Heart left ventricle (tissue), 16 donors: ENCODE results near the gene STAM. TPM values are rescaled to one million over a fixed set of nuclear protein-coding genes. Genes with fewer than 3 reads are reported as not detected.
A peak's percentile ranks its signal among the peaks of the same experiment; 100 is the strongest.
"Not testable (repeated sequence)": the region's sequence is repeated elsewhere in the genome, so short reads cannot be mapped to it uniquely, and the experiment has no call there.

ENCODE experiments used
- ATAC-seq, 4 donors: fragments of 200-7000 bp; cut with Tn5 transposase; one replicate each; pipeline ENCODE4 v1.9.1; 2020 to 2022; ENCODE audit warnings: moderate library complexity in 4 of 4, mild to moderate bottlenecking in 3 of 4, moderate number of reproducible peaks in 1 of 4
- DNase-seq, 5 donors: peaks; one replicate each; pipeline ENCODE4 v3.0.0-alpha.2; 2020
- H3K27ac ChIP-seq, 12 donors: fragments of 200-600 bp; sonication (generic) in 4 of 12; one replicate each; pipeline versions ENCODE4 v1.5.0 to v1.8.0; 2016 to 2022; ENCODE audit warnings: mild to moderate bottlenecking in 2 of 12
- H3K27me3 ChIP-seq, 9 donors: fragments of 200-600 bp; sonication (generic) in 2 of 9; one replicate each; pipeline versions ENCODE4 v1.5.1 to v1.8.0; 2016 to 2022; ENCODE audit warnings: mild to moderate bottlenecking in 3 of 9
- H3K36me3 ChIP-seq, 9 donors: fragments of 200-600 bp; sonication (generic) in 2 of 9; one replicate each; pipeline versions ENCODE4 v1.5.0 to v1.8.0; 2018 to 2022; ENCODE audit warnings: mild to moderate bottlenecking in 2 of 9
- H3K4me1 ChIP-seq, 12 donors: fragments of 200-600 bp; sonication (generic) in 4 of 12; one replicate each; pipeline versions ENCODE4 v1.5.0 to v1.8.0; 2016 to 2022; ENCODE audit warnings: mild to moderate bottlenecking in 3 of 12
- H3K4me3 ChIP-seq, 12 donors: fragments of 200-600 bp; sonication (generic) in 4 of 12; one replicate each; pipeline versions ENCODE4 v1.5.0 to v1.8.0; 2017 to 2022; ENCODE audit warnings: mild to moderate bottlenecking in 9 of 12, moderate library complexity in 4 of 12
- H3K9me3 ChIP-seq, 12 donors: fragments of 200-600 bp; sonication (generic) in 4 of 12; one replicate each; pipeline versions ENCODE4 v1.5.0 to v1.8.0; 2016 to 2022; ENCODE audit warnings: mild to moderate bottlenecking in 1 of 12
- CTCF ChIP-seq, 12 donors: fragments of 200-600 bp; sonication (generic) in 4 of 12; IDR thresholded peaks; one replicate each; pipeline versions ENCODE4 v1.5.0 to v1.8.0; 2018 to 2022; ENCODE audit warnings: antibody characterized with exemption in 12 of 12, mild to moderate bottlenecking in 5 of 12
- POLR2A ChIP-seq, 2 donors: fragments of 450-650 bp; IDR thresholded peaks; one replicate each; pipeline ENCODE4 v1.6.1; 2017; ENCODE audit warnings: antibody characterized with exemption in 2 of 2, mild to moderate bottlenecking in 2 of 2, moderate library complexity in 2 of 2
- WGBS, 4 donors: extraction: QIAGEN DNeasy Blood & Tissue Kit in 2 of 4; methylation state at CpG; one replicate each; pipeline versions ENCODE4 v1.1.5 to v1.1.7; 2013 to 2018; 5-methylcytosine and 5-hydroxymethylcytosine counted together
- intact Hi-C, 10 donors: fragments of 100-400 bp; cut with DNase I; formaldehyde crosslinking; loops; one replicate each; pipeline versions ENCODE4 v1.11.1 to v1.14.2; 2022
- polyA plus RNA-seq, 2 donors: library from polyadenylated mRNA; stranded (reverse); fragments of 200-250 nt; gene quantifications; one replicate each; pipeline ENCODE4 v1.2.3, GENCODE V29; 2013
- total RNA-seq, 9 donors: library from RNA; depleted of rRNA in 2 of 9; stranded (reverse); fragments of >200 nt in 2 of 9; fragmentation: NEBNext Ultra II Directional in 3 of 9; extraction: Animal tissue kit (Norgen Biotek cat#: 25700) in 3 of 9; gene quantifications; one replicate each; pipeline versions ENCODE4 v1.1.0 to v1.2.4, GENCODE V29; 2016 to 2023
- donor health status: ischemic (EF 13 %, LVEDD 7.1; RV severe dilation, severe dysfunction).
- donor health status: healthy with polysubstance abuse.
- donor health status: DM: no; HTN: yes; CAD: no.
- donor health status: DM: no; HTN: no; CAD: no.
- donor health status: ischemic (EF 25% LVEDD 6.9; RV normal size, moderate dysfunction).
- donor health status: ischemic (EF 25% LVEDD 5.7; RV mildly dilated, moderate dysfunction).
- donor health status: healthy.
- donor health status: DM: yes; HTN: yes; CAD: no.
- donor health status: ischemic (EF 35%, LVEDD 5.7; RV mildly dilated, moderate dysfunction).
- donor health status: nonischemic (EF 11% LVEDD 7.7; RV severe dilation, severe dysfunction).
- donor health status: DM: yes; HTN: yes; CAD: no.
- donor health status: PGD.
- donor health status: ischemic (EF 29% LVEDD 5.4; RV normal size, mild dysfunction).
- donor health status: nonischemic (EF 23%, LVEDD 6.1; RV moderate dilation, normal function).

STAM gene
- total and polyA plus RNA-seq, 11 donors = 10.9 to 40.0 (median 31.8) TPM

- Histone ChIP-seq H3K36me3 (no peaks in the 10 kb centered on the region), H3K27me3 (peaks cover 0 to 11% (median 0%) of the 10 kb centered on the region in 9 donors), H3K9me3 (no peaks in the 10 kb centered on the region), H3K4me1 (peaks cover 0 to 12% (median 0%) of the 10 kb centered on the region in 12 donors), H3K4me3 (no peak overlapping the region), H3K27ac (no peak overlapping the region)
- ATAC-seq (no peak), DNase-seq (no peak)
- WGBS, 4 donors = 83 to 87% (median 83%) methylated on average over 8 of the region's 8 CpGs
- TF ChIP-seq POLR2A (IDR thresholded peaks at IDR 0.05) (no peak), CTCF (IDR thresholded peaks at IDR 0.05) (no peak)
- intact Hi-C loops = no loop called here
These were observed 21.9 kb upstream of the STAM start for GRCh38 chr10:17622061-17622460.

- WGBS, 4 donors = 46 to 69% (median 61%) methylated on average over 3 of the region's 3 CpGs
- DNase-seq (no peak), ATAC-seq (peak; percentile 37 to 86 (median 76))
- intact Hi-C loops = no loop called here
- Histone ChIP-seq H3K4me1 (peaks cover 0 to 5% (median 0%) of the 10 kb centered on the region in 12 donors), H3K4me3 (no peak overlapping the region), H3K9me3 (no peaks in the 10 kb centered on the region), H3K36me3 (no peaks in the 10 kb centered on the region), H3K27ac (no peak overlapping the region), H3K27me3 (peaks cover 0 to 4% (median 0%) of the 10 kb centered on the region in 9 donors)
- TF ChIP-seq CTCF (IDR thresholded peaks at IDR 0.05) (no peak), POLR2A (IDR thresholded peaks at IDR 0.05) (no peak)
These were observed 19.0 kb upstream of the STAM start for GRCh38 chr10:17624996-17625395.

GRCh38 chr10:17626656-17627055, 17.3 kb upstream of the STAM start:
- H3K36me3 ChIP-seq = no peaks in the 10 kb centered on the region
- WGBS, 4 donors = 57 to 79% (median 70%) methylated on average over 1 of the region's 1 CpG
- no peak overlapping the region for H3K27ac ChIP-seq
- no peaks in the 10 kb centered on the region for H3K9me3 ChIP-seq
- no peaks in the 10 kb centered on the region for H3K27me3 ChIP-seq
- intact Hi-C loops = no loop called here
- H3K4me1 ChIP-seq = peaks cover 0 to 5% (median 0%) of the 10 kb centered on the region in 12 donors
- TF ChIP-seq POLR2A (IDR thresholded peaks at IDR 0.05) (no peak), CTCF (IDR thresholded peaks at IDR 0.05) (no peak)
- no peak overlapping the region for H3K4me3 ChIP-seq
- DNase-seq (no peak), ATAC-seq (no peak)

GRCh38 chr10:17632590-17632989, 11.4 kb upstream of the STAM start:
- WGBS, 4 donors = 88 to 94% (median 89%) methylated on average over 8 of the region's 8 CpGs
- DNase-seq, intact Hi-C loops, ATAC-seq, H3K27me3 ChIP-seq, H3K36me3 ChIP-seq, H3K4me3 ChIP-seq, H3K4me1 ChIP-seq, H3K9me3 ChIP-seq, H3K27ac ChIP-seq: not testable (repeated sequence)

GRCh38 chr10:17633353-17633752, 10.6 kb upstream of the STAM start:
- no peak for DNase-seq
- Histone ChIP-seq H3K4me3 (no peak overlapping the region), H3K36me3 (no peaks in the 10 kb centered on the region), H3K4me1 (no peaks in the 10 kb centered on the region), H3K27ac (no peak overlapping the region), H3K27me3 (no peaks in the 10 kb centered on the region), H3K9me3 (peaks cover 0 to 6% (median 0%) of the 10 kb centered on the region in 12 donors)
- ATAC-seq = no peak
- 78 to 97% (median 87%) methylated on average over 1 of the region's 1 CpG for WGBS, 4 donors
- intact Hi-C loops = no loop called here
- TF ChIP-seq CTCF (IDR thresholded peaks at IDR 0.05) (no peak), POLR2A (IDR thresholded peaks at IDR 0.05) (no peak)
